Measurements from ENCODE around the gene OS9.
"Not testable (repeated sequence)": the region's sequence is repeated elsewhere in the genome, so short reads cannot be mapped to it uniquely, and the experiment has no call there.

OS9 gene

DNA sequence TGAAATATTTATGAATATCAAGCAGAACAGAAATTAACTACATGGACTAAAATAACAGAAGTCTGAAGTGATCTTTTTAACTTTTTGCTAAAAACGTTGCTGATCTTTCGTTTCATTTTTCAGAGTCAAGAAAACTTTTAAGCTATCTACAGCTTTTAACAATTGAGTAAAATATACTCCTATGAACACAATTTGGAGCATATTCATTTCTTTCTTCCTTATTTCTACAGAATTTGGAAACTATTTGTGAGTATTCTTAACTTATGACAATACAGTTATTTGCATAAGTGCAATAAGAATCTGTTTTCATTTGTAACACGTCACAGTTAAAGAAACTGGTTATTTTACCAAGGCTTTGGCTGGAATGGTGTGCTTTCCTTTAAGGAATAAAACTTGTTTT lies 39.9 kb upstream of the OS9 start:
- peaks cover 5% of the 10 kb centered on the region for H3K9me3 ChIP-seq (ENCODE audit: control insufficient read depth, low read length)
- WGBS, result 50% methylated on average over 1 of the region's 3 CpGs
- peaks cover 0 to 3% of the 10 kb centered on the region in 2 experiments for H3K36me3 ChIP-seq (ENCODE audit: control insufficient read depth in 1 of 2, insufficient read depth in 2 of 2, low read depth in 1 of 2, low read length in 2 of 2)
- no peak overlapping the region for H4K91ac ChIP-seq (ENCODE audit: low read length)
- H3K79me1 ChIP-seq (replicated peaks; ENCODE audit: low read length, poor library complexity, severe bottlenecking), result no peaks in the 10 kb centered on the region
- no peak overlapping the region for H3K23ac ChIP-seq (ENCODE audit: low read length in 2 of 2)
- no peak overlapping the region for H2AK5ac ChIP-seq (ENCODE audit: low read length, severe bottlenecking)
- peaks cover 3% of the 10 kb centered on the region for H3K4me1 ChIP-seq (ENCODE audit: control insufficient read depth, insufficient read depth, low read depth, low read length)
- DNase-seq, result no peak
- H3K14ac ChIP-seq (ENCODE audit: low read length in 2 of 2), result no peak overlapping the region
- H3K18ac ChIP-seq (ENCODE audit: low read depth in 1 of 2, low read length in 2 of 2), result no peak overlapping the region
- no peak overlapping the region for H2AFZ ChIP-seq (ENCODE audit: low read depth, low read length)
- H3K9ac ChIP-seq (ENCODE audit: low read length), result no peak overlapping the region
- no peak overlapping the region for H3K27ac ChIP-seq (ENCODE audit: low read length, poor library complexity, severe bottlenecking)
- H2BK12ac ChIP-seq (ENCODE audit: low read length in 2 of 2), result no peak overlapping the region
- no peaks in the 10 kb centered on the region for H3K27me3 ChIP-seq (ENCODE audit: control insufficient read depth in 1 of 2, insufficient read depth in 1 of 2, low read length in 2 of 2)
- H2BK15ac ChIP-seq (ENCODE audit: low read depth, poor library complexity, severe bottlenecking), result no peak overlapping the region
- H2BK5ac ChIP-seq (ENCODE audit: low read depth, low read length, poor library complexity, severe bottlenecking), result no peak overlapping the region
- no peak overlapping the region for H3K4me3 ChIP-seq (ENCODE audit: insufficient read depth in 1 of 2, low read depth in 1 of 2, low read length in 2 of 2)
- no peak overlapping the region for H3K4me2 ChIP-seq (ENCODE audit: low read length, poor library complexity, severe bottlenecking)
- H2BK120ac ChIP-seq (ENCODE audit: low read depth, low read length), result no peak overlapping the region
- no peak overlapping the region for H4K8ac ChIP-seq (ENCODE audit: low read length)
- no peak overlapping the region for H3K4ac ChIP-seq (ENCODE audit: low read depth in 1 of 2, low read length in 2 of 2)

- H2BK15ac ChIP-seq (ENCODE audit: low read depth, poor library complexity, severe bottlenecking), result no peak overlapping the region
- no peak overlapping the region for H3K23ac ChIP-seq (ENCODE audit: low read length in 2 of 2)
- H2AFZ ChIP-seq (ENCODE audit: low read depth, low read length), result no peak overlapping the region
- no peaks in the 10 kb centered on the region for H3K27me3 ChIP-seq (ENCODE audit: control insufficient read depth in 1 of 2, insufficient read depth in 1 of 2, low read length in 2 of 2)
- H3K4me1 ChIP-seq (ENCODE audit: control insufficient read depth, insufficient read depth, low read depth, low read length), result peaks cover 3% of the 10 kb centered on the region
- H3K9me3 ChIP-seq (ENCODE audit: control insufficient read depth, low read length), result peaks cover 5% of the 10 kb centered on the region
- no peak overlapping the region for H2BK5ac ChIP-seq (ENCODE audit: low read depth, low read length, poor library complexity, severe bottlenecking)
- no peak overlapping the region for H3K14ac ChIP-seq (ENCODE audit: low read length in 2 of 2)
- H2BK120ac ChIP-seq (ENCODE audit: low read depth, low read length), result no peak overlapping the region
- H3K27ac ChIP-seq (ENCODE audit: low read length, poor library complexity, severe bottlenecking), result no peak overlapping the region
- peaks cover 0 to 3% of the 10 kb centered on the region in 2 experiments for H3K36me3 ChIP-seq (ENCODE audit: control insufficient read depth in 1 of 2, insufficient read depth in 2 of 2, low read depth in 1 of 2, low read length in 2 of 2)
- no peak overlapping the region for H2AK5ac ChIP-seq (ENCODE audit: low read length, severe bottlenecking)
- 76% methylated on average over 22 of the region's 23 CpGs for WGBS
- no peaks in the 10 kb centered on the region for H3K79me1 ChIP-seq (replicated peaks; ENCODE audit: low read length, poor library complexity, severe bottlenecking)
- H3K4me2 ChIP-seq (ENCODE audit: low read length, poor library complexity, severe bottlenecking), result no peak overlapping the region
- no peak overlapping the region for H4K8ac ChIP-seq (ENCODE audit: low read length)
- no peak overlapping the region for H3K9ac ChIP-seq (ENCODE audit: low read length)
- H2BK12ac ChIP-seq (ENCODE audit: low read length in 2 of 2), result no peak overlapping the region
- no peak overlapping the region for H3K18ac ChIP-seq (ENCODE audit: low read depth in 1 of 2, low read length in 2 of 2)
- H3K4me3 ChIP-seq (ENCODE audit: insufficient read depth in 1 of 2, low read depth in 1 of 2, low read length in 2 of 2), result no peak overlapping the region
- no peak overlapping the region for H4K91ac ChIP-seq (ENCODE audit: low read length)
- no peak overlapping the region for H3K4ac ChIP-seq (ENCODE audit: low read depth in 1 of 2, low read length in 2 of 2)
- no peak for DNase-seq
These were observed 38.2 kb upstream of the OS9 start for GRCh38 chr12:57655541-57656240.

GRCh38 chr12:57656408-57656807 lies 37.5 kb upstream of the OS9 start:
- not testable (repeated sequence) for H3K14ac ChIP-seq (ENCODE audit: low read length in 2 of 2); H3K4me1 ChIP-seq (ENCODE audit: control insufficient read depth, insufficient read depth, low read depth, low read length); H3K4ac ChIP-seq (ENCODE audit: low read depth in 1 of 2, low read length in 2 of 2); H3K36me3 ChIP-seq (ENCODE audit: control insufficient read depth in 1 of 2, insufficient read depth in 2 of 2, low read depth in 1 of 2, low read length in 2 of 2); H3K27me3 ChIP-seq (ENCODE audit: control insufficient read depth in 1 of 2, insufficient read depth in 1 of 2, low read length in 2 of 2); H2AK5ac ChIP-seq (ENCODE audit: low read length, severe bottlenecking); H2BK15ac ChIP-seq (ENCODE audit: low read depth, poor library complexity, severe bottlenecking); H3K9ac ChIP-seq (ENCODE audit: low read length); H3K4me2 ChIP-seq (ENCODE audit: low read length, poor library complexity, severe bottlenecking); H4K91ac ChIP-seq (ENCODE audit: low read length); H3K23ac ChIP-seq (ENCODE audit: low read length in 2 of 2); H3K9me3 ChIP-seq (ENCODE audit: control insufficient read depth, low read length); H3K79me1 ChIP-seq (replicated peaks; ENCODE audit: low read length, poor library complexity, severe bottlenecking); H4K8ac ChIP-seq (ENCODE audit: low read length); H3K4me3 ChIP-seq (ENCODE audit: insufficient read depth in 1 of 2, low read depth in 1 of 2, low read length in 2 of 2); DNase-seq; H3K27ac ChIP-seq (ENCODE audit: low read length, poor library complexity, severe bottlenecking); H3K18ac ChIP-seq (ENCODE audit: low read depth in 1 of 2, low read length in 2 of 2); H2BK12ac ChIP-seq (ENCODE audit: low read length in 2 of 2); H2BK120ac ChIP-seq (ENCODE audit: low read depth, low read length); H2BK5ac ChIP-seq (ENCODE audit: low read depth, low read length, poor library complexity, severe bottlenecking); H2AFZ ChIP-seq (ENCODE audit: low read depth, low read length)
- 72% methylated on average over 3 of the region's 4 CpGs for WGBS

GRCh38 chr12:57657744-57658143 lies 36.2 kb upstream of the OS9 start:
- H3K4ac ChIP-seq (ENCODE audit: low read depth in 1 of 2, low read length in 2 of 2), result no peak overlapping the region
- DNase-seq, result no peak
- peaks cover 5% of the 10 kb centered on the region for H3K9me3 ChIP-seq (ENCODE audit: control insufficient read depth, low read length)
- no peak overlapping the region for H4K91ac ChIP-seq (ENCODE audit: low read length)
- H3K79me1 ChIP-seq (replicated peaks; ENCODE audit: low read length, poor library complexity, severe bottlenecking), result no peaks in the 10 kb centered on the region
- H3K18ac ChIP-seq (ENCODE audit: low read depth in 1 of 2, low read length in 2 of 2), result no peak overlapping the region
- H3K4me2 ChIP-seq (ENCODE audit: low read length, poor library complexity, severe bottlenecking), result no peak overlapping the region
- no peak overlapping the region for H2AFZ ChIP-seq (ENCODE audit: low read depth, low read length)
- H2AK5ac ChIP-seq (ENCODE audit: low read length, severe bottlenecking), result no peak overlapping the region
- peaks cover 3% of the 10 kb centered on the region for H3K4me1 ChIP-seq (ENCODE audit: control insufficient read depth, insufficient read depth, low read depth, low read length)
- H3K14ac ChIP-seq (ENCODE audit: low read length in 2 of 2), result no peak overlapping the region
- H3K36me3 ChIP-seq (ENCODE audit: control insufficient read depth in 1 of 2, insufficient read depth in 2 of 2, low read depth in 1 of 2, low read length in 2 of 2), result peaks cover 0 to 3% of the 10 kb centered on the region in 2 experiments
- H4K8ac ChIP-seq (ENCODE audit: low read length), result no peak overlapping the region
- H2BK15ac ChIP-seq (ENCODE audit: low read depth, poor library complexity, severe bottlenecking), result no peak overlapping the region
- no peak overlapping the region for H2BK5ac ChIP-seq (ENCODE audit: low read depth, low read length, poor library complexity, severe bottlenecking)
- WGBS, result 62% methylated on average over 3 of the region's 3 CpGs
- H2BK120ac ChIP-seq (ENCODE audit: low read depth, low read length), result no peak overlapping the region
- H3K23ac ChIP-seq (ENCODE audit: low read length in 2 of 2), result no peak overlapping the region
- H3K27ac ChIP-seq (ENCODE audit: low read length, poor library complexity, severe bottlenecking), result no peak overlapping the region
- no peak overlapping the region for H3K9ac ChIP-seq (ENCODE audit: low read length)
- no peak overlapping the region for H3K4me3 ChIP-seq (ENCODE audit: insufficient read depth in 1 of 2, low read depth in 1 of 2, low read length in 2 of 2)
- no peaks in the 10 kb centered on the region for H3K27me3 ChIP-seq (ENCODE audit: control insufficient read depth in 1 of 2, insufficient read depth in 1 of 2, low read length in 2 of 2)
- no peak overlapping the region for H2BK12ac ChIP-seq (ENCODE audit: low read length in 2 of 2)
